Liver (tissue), 9 donors: ENCODE data around the gene PPP2R5B. TPM values are rescaled to one million over a fixed set of nuclear protein-coding genes. Genes with fewer than 3 reads are reported as not detected.

Experiments
- DNase-seq: peaks from one replicate; pipeline ENCODE4 v3.0.0-alpha.2; 2017; ENCODE audit warnings: low spot score
- H3K27ac ChIP-seq, 2 donors: one replicate each; pipeline ENCODE4 v1.7.0; 2013; ENCODE audit warnings: inconsistent platforms in 2 of 2, low read length in 2 of 2, control low read depth in 1 of 2, low read depth in 1 of 2, mild to moderate bottlenecking in 1 of 2
- H3K27me3 ChIP-seq, 4 donors: one replicate each; pipeline versions ENCODE4 v1.6.1 to v1.7.0; 2013; ENCODE audit warnings: low read length in 3 of 4, inconsistent platforms in 1 of 4, mild to moderate bottlenecking in 1 of 4, moderate library complexity in 1 of 4; ENCODE audit not compliant: control insufficient read depth in 4 of 4, insufficient read depth in 4 of 4
- H3K36me3 ChIP-seq, 4 donors: one replicate each; pipeline versions ENCODE4 v1.6.1 to v1.7.0; 2013; ENCODE audit warnings: low read length in 3 of 4, mild to moderate bottlenecking in 3 of 4, low read depth in 1 of 4, moderate library complexity in 1 of 4; ENCODE audit not compliant: control insufficient read depth in 4 of 4, insufficient read depth in 3 of 4
- H3K4me1 ChIP-seq, 4 donors: one replicate each; pipeline versions ENCODE4 v1.6.1 to v1.7.0; 2013; ENCODE audit warnings: low read length in 3 of 4, mild to moderate bottlenecking in 3 of 4, moderate library complexity in 1 of 4; ENCODE audit not compliant: control insufficient read depth in 4 of 4, insufficient read depth in 4 of 4
- H3K4me3 ChIP-seq, 3 donors: one replicate each; pipeline versions ENCODE4 v1.6.1 to v1.7.0; 2013; ENCODE audit warnings: low read length in 3 of 3, control low read depth in 1 of 3, low read depth in 1 of 3, mild to moderate bottlenecking in 1 of 3
- H3K9ac ChIP-seq, 2 donors: one replicate each; pipeline ENCODE4 v1.7.0; 2013; ENCODE audit warnings: low read length in 2 of 2, mild to moderate bottlenecking in 2 of 2, moderate library complexity in 2 of 2, control low read depth in 1 of 2, low read depth in 1 of 2
- H3K9me3 ChIP-seq, 4 donors: one replicate each; pipeline versions ENCODE4 v1.6.1 to v1.7.0; 2013; ENCODE audit warnings: low read length in 3 of 4; ENCODE audit not compliant: control insufficient read depth in 4 of 4
- CTCF ChIP-seq: fragments of 150-350 bp; IDR thresholded peaks from 2 replicates; pipeline ENCODE4 v1.5.1; 2017; ENCODE audit warnings: improper control_type of control experiment, low read depth, low read length; ENCODE audit not compliant: missing input control
- EGR1 ChIP-seq, 2 donors: IDR thresholded peaks; 2 replicates each; pipeline ENCODE4 v1.6.1; 2016 to 2018; ENCODE audit warnings: antibody characterized with exemption in 2 of 2, low read depth in 2 of 2
- FOXA1 ChIP-seq: IDR thresholded peaks from 2 replicates; pipeline ENCODE4 v1.6.1; 2016; ENCODE audit warnings: antibody characterized with exemption
- FOXA2 ChIP-seq: IDR thresholded peaks from 2 replicates; pipeline ENCODE4 v1.6.1; 2016; ENCODE audit warnings: antibody characterized with exemption
- GABPA ChIP-seq, 2 donors: IDR thresholded peaks in 1 of 2; conservative IDR thresholded peaks in 1 of 2; 2 replicates each; pipeline ENCODE4 v1.6.1; 2016; ENCODE audit warnings: antibody characterized with exemption in 2 of 2, mild to moderate bottlenecking in 1 of 2, moderate library complexity in 1 of 2
- MAX ChIP-seq: IDR thresholded peaks from 2 replicates; pipeline ENCODE4 v1.6.1; 2016; ENCODE audit warnings: antibody characterized with exemption
- NR2F2 ChIP-seq: IDR thresholded peaks from 2 replicates; pipeline ENCODE4 v1.6.1; 2016; ENCODE audit warnings: antibody characterized with exemption
- RAD21 ChIP-seq, 2 donors: IDR thresholded peaks; 2 replicates each; pipeline ENCODE4 v1.6.1; 2016; ENCODE audit warnings: antibody characterized with exemption in 2 of 2, mild to moderate bottlenecking in 2 of 2
- REST ChIP-seq: IDR thresholded peaks from 2 replicates; pipeline ENCODE4 v1.6.1; 2016; ENCODE audit warnings: antibody characterized with exemption, mild to moderate bottlenecking
- SP1 ChIP-seq: IDR thresholded peaks from 2 replicates; pipeline ENCODE4 v1.6.1; 2018; ENCODE audit warnings: antibody characterized with exemption, mild to moderate bottlenecking
- YY1 ChIP-seq: IDR thresholded peaks from 2 replicates; pipeline ENCODE4 v1.6.1; 2016; ENCODE audit warnings: antibody characterized with exemption, mild to moderate bottlenecking
- ZBTB33 ChIP-seq: IDR thresholded peaks from 2 replicates; pipeline ENCODE4 v1.6.1; 2016; ENCODE audit warnings: antibody characterized with exemption
- WGBS: extraction: QIAGEN DNeasy Blood & Tissue Kit; methylation state at CpG from one replicate; pipeline ENCODE4 v1.1.7; 2013; 5-methylcytosine and 5-hydroxymethylcytosine counted together
- polyA plus RNA-seq, 2 donors: library from polyadenylated mRNA; stranded (reverse) in 1 of 2; unstranded in 1 of 2; fragments of 200-250 nt in 1 of 2; fragments of >200 nt in 1 of 2; fragmentation: Nextera tagmentation in 1 of 2; extraction: Ambion mirVana in 1 of 2; gene quantifications; one replicate each; pipeline versions ENCODE4 v1.2.1 to v1.2.3, GENCODE V29; 2013 to 2015
- total RNA-seq, 2 donors: library from RNA; depleted of rRNA; stranded (reverse); fragments of >200 nt; gene quantifications; one replicate each; pipeline ENCODE4 v1.2.3, GENCODE V29; 2014
- donor health status: healthy.
- donor health status: healthy.
- donor health status: healthy.
- donor health status: healthy.
- donor health status: healthy.

The PPP2R5B gene
- total and polyA plus RNA-seq, 4 donors: 2.9 to 6.6 (median 5.1) TPM

GRCh38 chr11:64921384-64921783 lies 3.1 kb upstream of the PPP2R5B start:
- no peak for DNase-seq
- 55% methylated on average over 3 of the region's 3 CpGs for WGBS
- H3K4me3 ChIP-seq: no peak overlapping the region

More at GRCh38 chr11:64921384-64921783, 3.1 kb upstream of the PPP2R5B start:
- H3K27me3 ChIP-seq: no peaks in the 10 kb centered on the region
- H3K4me1 ChIP-seq: peaks cover 1 to 28% (median 14%) of the 10 kb centered on the region in 4 donors
- no peaks in the 10 kb centered on the region for H3K36me3 ChIP-seq
- TF ChIP-seq GABPA (IDR thresholded peaks at IDR 0.05 in 1 of 2, conservative IDR thresholded peaks at IDR 0.05 in 1 of 2): no peak
- TF ChIP-seq MAX: no peak
- no peak for TF ChIP-seq FOXA1
- TF ChIP-seq SP1: no peak
- no peak for TF ChIP-seq CTCF
- no peak for TF ChIP-seq YY1
- TF ChIP-seq RAD21 (IDR thresholded peaks at IDR 0.05): no peak
- TF ChIP-seq FOXA2: no peak
- no peak for TF ChIP-seq EGR1 (IDR thresholded peaks at IDR 0.05; ENCODE audit: low read depth in 2 of 2)
- TF ChIP-seq REST: no peak
- no peak for TF ChIP-seq ZBTB33
- no peak for TF ChIP-seq NR2F2
- no peak overlapping the region for H3K9ac ChIP-seq
- no peak overlapping the region for H3K27ac ChIP-seq
- no peaks in the 10 kb centered on the region for H3K9me3 ChIP-seq
